ENCODE results near the gene ADRA2B. TPM values are rescaled to one million over a fixed set of nuclear protein-coding genes. Genes with fewer than 3 reads are reported as not detected.

ADRA2B gene
- total RNA-seq, 4 donors from 2014 or later, result 0.93 to 3.6 (median 1.2) TPM

DNA sequence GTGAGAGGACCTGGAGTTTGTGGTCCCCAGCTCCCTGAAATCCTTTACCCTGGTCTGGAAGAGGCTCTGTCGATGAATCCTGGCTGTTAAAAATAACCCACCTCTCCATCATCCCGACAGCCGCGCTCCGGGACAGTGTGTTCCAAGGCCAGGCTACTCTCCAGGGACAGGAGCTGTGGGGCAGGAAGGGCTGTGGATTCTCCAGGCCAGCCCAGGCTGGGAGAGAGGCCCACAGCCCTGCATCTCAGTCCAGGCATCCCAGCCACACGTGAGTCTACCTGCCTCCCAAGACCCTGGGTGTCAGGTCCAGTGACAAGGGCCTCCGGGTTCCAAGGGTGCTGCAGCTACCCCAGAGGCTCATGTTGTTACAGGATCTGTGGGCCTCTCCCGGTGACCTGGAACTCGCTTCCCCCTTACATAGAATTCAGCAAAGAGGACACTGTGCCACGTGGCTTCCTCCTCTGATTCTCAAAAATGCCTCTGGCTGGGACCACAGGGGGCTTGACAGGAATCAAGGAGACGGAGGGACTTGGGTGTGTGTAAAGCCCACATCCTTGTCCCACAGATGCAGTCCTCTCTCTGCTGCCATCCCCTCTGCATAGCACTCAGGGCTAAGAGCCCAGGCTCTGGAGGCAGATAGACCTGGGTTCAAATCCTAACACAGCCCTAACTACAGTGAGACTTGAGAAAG, 17.3 kb downstream of the ADRA2B start:
- no peaks in the 10 kb centered on the region for H3K27me3 ChIP-seq
- 72% methylated on average over 8 of the region's 11 CpGs for WGBS
- no peak overlapping the region for H3K27ac ChIP-seq
- H3K9me3 ChIP-seq, result no peaks in the 10 kb centered on the region
- DNase-seq (ENCODE audit: low spot score in 2 of 2), result peak in 1 of 2 donors; percentile 71
- TF ChIP-seq, protein P1, sequence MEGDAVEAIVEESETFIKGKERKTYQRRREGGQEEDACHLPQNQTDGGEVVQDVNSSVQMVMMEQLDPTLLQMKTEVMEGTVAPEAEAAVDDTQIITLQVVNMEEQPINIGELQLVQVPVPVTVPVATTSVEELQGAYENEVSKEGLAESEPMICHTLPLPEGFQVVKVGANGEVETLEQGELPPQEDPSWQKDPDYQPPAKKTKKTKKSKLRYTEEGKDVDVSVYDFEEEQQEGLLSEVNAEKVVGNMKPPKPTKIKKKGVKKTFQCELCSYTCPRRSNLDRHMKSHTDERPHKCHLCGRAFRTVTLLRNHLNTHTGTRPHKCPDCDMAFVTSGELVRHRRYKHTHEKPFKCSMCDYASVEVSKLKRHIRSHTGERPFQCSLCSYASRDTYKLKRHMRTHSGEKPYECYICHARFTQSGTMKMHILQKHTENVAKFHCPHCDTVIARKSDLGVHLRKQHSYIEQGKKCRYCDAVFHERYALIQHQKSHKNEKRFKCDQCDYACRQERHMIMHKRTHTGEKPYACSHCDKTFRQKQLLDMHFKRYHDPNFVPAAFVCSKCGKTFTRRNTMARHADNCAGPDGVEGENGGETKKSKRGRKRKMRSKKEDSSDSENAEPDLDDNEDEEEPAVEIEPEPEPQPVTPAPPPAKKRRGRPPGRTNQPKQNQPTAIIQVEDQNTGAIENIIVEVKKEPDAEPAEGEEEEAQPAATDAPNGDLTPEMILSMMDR (IDR thresholded peaks at IDR 0.05), result no peak
- TF ChIP-seq POLR2A (IDR thresholded peaks at IDR 0.05) (no peak), POLR2AphosphoS5 (IDR thresholded peaks at IDR 0.05) (no peak), EP300 (IDR thresholded peaks at IDR 0.05) (no peak)
- H3K4me3 ChIP-seq, result no peak overlapping the region
- H3K4me1 ChIP-seq, result no peaks in the 10 kb centered on the region
- no peaks in the 10 kb centered on the region for H3K36me3 ChIP-seq

DNA sequence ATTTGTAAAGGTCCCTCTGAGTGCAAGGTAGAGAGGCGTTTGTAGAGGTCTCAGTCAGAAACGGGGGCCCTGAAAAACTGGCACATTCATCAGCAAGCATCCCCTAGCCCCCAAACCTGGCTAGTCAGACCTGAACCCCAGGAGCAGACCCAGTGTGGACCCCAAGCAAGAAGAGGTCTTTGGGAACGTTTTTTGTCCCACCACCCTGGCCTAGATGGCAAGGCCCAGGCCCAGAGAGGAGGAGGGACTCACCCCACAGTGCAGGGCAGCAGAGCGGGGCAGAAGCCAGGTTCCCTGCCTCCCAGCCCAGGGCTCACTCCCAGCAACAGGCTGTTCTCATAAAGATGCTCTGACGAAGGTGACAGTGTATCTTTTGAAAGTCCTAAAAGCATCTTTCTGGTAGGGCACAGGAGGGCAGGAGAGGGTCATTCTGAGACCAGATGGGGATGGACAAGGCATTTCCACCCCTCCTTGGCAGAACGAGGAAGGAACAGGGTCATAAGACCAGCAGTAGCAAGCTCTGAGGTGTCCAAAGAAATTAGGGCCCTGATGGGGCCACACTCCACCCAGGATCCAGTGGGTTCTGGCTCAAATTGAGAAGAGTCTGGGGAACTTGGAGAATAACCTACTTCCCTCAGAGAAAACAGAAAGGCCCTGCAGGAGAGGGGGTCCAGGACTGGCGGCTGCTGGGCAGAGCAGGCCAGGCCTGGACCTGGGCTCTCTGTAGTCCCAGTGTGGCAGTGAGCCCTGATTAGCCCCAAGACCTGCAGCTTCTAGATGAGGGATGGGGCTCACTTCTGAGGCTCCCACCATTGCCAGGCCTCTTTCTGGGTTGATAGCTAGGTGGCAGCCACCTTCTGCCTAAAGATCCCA, 18.2 kb downstream of the ADRA2B start:
- TF ChIP-seq, protein P1 (IDR thresholded peaks at IDR 0.05), result no peak
- TF ChIP-seq POLR2AphosphoS5 (IDR thresholded peaks at IDR 0.05), result no peak
- no peak for TF ChIP-seq POLR2A (IDR thresholded peaks at IDR 0.05)
- no peak for TF ChIP-seq EP300 (IDR thresholded peaks at IDR 0.05)
- no peaks in the 10 kb centered on the region for H3K27me3 ChIP-seq
- DNase-seq (ENCODE audit: low spot score in 2 of 2), result peak in 1 of 2 donors; percentile 47
- no peaks in the 10 kb centered on the region for H3K4me1 ChIP-seq
- H3K9me3 ChIP-seq, result no peaks in the 10 kb centered on the region
- no peaks in the 10 kb centered on the region for H3K36me3 ChIP-seq
- no peak overlapping the region for H3K4me3 ChIP-seq
- 74% methylated on average over 6 of the region's 7 CpGs for WGBS
- no peak overlapping the region for H3K27ac ChIP-seq

DNA sequence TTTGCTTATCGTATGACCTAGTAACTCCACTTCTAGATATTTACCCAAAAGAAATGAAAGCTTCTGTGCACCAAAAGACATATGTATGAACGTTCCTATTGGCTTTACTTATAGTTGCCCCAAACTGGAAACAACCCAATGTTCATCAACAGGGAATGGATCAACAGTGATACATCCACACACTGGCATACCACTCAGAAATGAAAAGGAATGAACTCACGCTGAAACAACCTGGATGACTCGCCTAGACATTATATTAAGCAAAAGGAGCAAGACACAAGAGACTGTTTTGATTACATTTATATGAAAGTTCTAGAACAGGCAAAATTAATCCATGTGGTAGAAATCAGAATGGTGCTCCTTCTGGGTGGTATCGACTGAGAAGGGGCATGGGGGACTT, 18.9 kb downstream of the ADRA2B start:
- Histone ChIP-seq H3K36me3 (no peaks in the 10 kb centered on the region), H3K4me3 (no peak overlapping the region), H3K27me3 (no peaks in the 10 kb centered on the region), H3K27ac (no peak overlapping the region), H3K4me1 (peaks cover 2% of the 10 kb centered on the region), H3K9me3 (no peaks in the 10 kb centered on the region)
- DNase-seq (ENCODE audit: low spot score in 2 of 2), result no peak
- TF ChIP-seq, protein P1 (IDR thresholded peaks at IDR 0.05), result no peak
- no peak for TF ChIP-seq POLR2A (IDR thresholded peaks at IDR 0.05)
- TF ChIP-seq POLR2AphosphoS5 (IDR thresholded peaks at IDR 0.05), result no peak
- no peak for TF ChIP-seq EP300 (IDR thresholded peaks at IDR 0.05)
- WGBS, result 85% methylated on average over 5 of the region's 5 CpGs

DNA sequence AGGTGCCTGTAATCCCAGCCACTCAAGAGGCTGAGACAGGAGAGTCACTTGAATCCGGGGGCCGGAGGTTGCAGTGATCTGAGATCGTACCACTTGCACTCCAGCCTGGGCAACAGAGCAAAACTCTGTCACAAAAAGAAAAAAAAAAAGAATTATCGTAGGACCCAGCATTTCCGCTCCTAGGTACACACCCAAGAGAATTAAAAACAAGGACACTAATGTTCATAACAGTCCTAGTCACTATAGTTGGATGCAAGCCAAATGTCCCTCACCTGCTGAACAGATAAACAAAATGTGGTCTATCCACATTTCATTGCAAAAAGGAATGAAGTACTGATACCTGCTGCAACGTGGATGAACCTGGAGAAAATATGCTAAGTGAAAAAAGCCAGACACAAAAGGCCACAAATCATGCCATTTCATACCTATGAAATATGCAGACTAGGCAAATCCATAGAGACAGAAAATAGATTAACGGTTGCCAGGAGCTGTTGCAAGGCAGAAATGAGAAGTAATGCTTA, 21.2 kb downstream of the ADRA2B start:
- WGBS, result 62% methylated on average over 7 of the region's 7 CpGs
- Histone ChIP-seq H3K9me3 (no peaks in the 10 kb centered on the region), H3K4me3 (no peak overlapping the region), H3K27ac (no peak overlapping the region), H3K36me3 (no peaks in the 10 kb centered on the region), H3K27me3 (no peaks in the 10 kb centered on the region), H3K4me1 (peaks cover 14% of the 10 kb centered on the region)
- TF ChIP-seq, protein P1 (IDR thresholded peaks at IDR 0.05), result no peak
- TF ChIP-seq EP300 (IDR thresholded peaks at IDR 0.05) (no peak), POLR2AphosphoS5 (IDR thresholded peaks at IDR 0.05) (no peak), POLR2A (IDR thresholded peaks at IDR 0.05) (no peak)
- DNase-seq (ENCODE audit: low spot score in 2 of 2), result no peak

DNA sequence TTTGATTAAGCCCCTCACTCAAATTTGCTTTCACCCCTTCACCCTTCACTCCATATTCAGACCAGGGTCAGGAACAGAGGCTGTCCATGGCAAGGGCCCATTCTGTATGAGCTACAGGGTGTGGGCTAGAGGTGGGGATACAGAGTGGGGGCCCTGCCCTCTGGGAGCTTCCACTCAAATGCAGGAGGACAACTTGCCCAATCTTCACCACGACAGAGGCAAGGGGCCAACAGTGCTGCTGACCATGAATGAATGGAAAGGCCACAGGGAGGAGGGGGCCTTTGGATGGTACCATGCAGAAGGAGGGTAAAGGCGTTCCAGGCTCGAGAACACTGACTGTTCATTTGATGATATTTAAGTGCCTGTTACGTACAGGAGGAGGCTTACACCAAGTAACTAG, 22.8 kb downstream of the ADRA2B start:
- H3K4me3 ChIP-seq, result no peak overlapping the region
- peaks cover 14% of the 10 kb centered on the region for H3K4me1 ChIP-seq
- no peaks in the 10 kb centered on the region for H3K36me3 ChIP-seq
- TF ChIP-seq POLR2AphosphoS5 (IDR thresholded peaks at IDR 0.05) (no peak), POLR2A (IDR thresholded peaks at IDR 0.05) (no peak), EP300 (IDR thresholded peaks at IDR 0.05) (no peak)
- TF ChIP-seq, protein P1 (IDR thresholded peaks at IDR 0.05), result no peak
- no peak overlapping the region for H3K27ac ChIP-seq
- WGBS, result 94% methylated on average over 4 of the region's 4 CpGs
- H3K9me3 ChIP-seq, result no peaks in the 10 kb centered on the region
- H3K27me3 ChIP-seq, result no peaks in the 10 kb centered on the region
- DNase-seq (ENCODE audit: low spot score in 2 of 2), result peak in 1 of 2 donors; percentile 50
